Loucy (cell line): ENCODE measurements around the gene ATG2A.

Experiments used
- CTCF ChIP-seq: fragments of 200-600 bp; sonication (generic); conservative IDR thresholded peaks from 2 replicates; pipeline ENCODE4 v1.5.1; 2014; ENCODE audit warnings: mild to moderate bottlenecking, antibody characterized with exemption, low read length
- EZH2phosphoT487 ChIP-seq: fragments of 200-600 bp; IDR thresholded peaks from 2 replicates; pipeline ENCODE4 v1.6.1; 2018; ENCODE audit warnings: antibody characterized with exemption, mild to moderate bottlenecking, moderate library complexity, borderline replicate concordance

GRCh38 chr11:64916775-64917662 lies at the start of gene ATG2A:
- TF ChIP-seq CTCF (no peak), EZH2phosphoT487 (no peak)
